ENCODE results near the gene DLGAP1. TPM values are rescaled to one million over a fixed set of nuclear protein-coding genes. Genes with fewer than 3 reads are reported as not detected.

The DLGAP1 gene
- total and polyA plus RNA-seq, 2 of the 8 experiments (the other 6 are each of a cell fraction or from before 2014, with no cell fraction given), result 11.8 to 16.9 TPM

DNA sequence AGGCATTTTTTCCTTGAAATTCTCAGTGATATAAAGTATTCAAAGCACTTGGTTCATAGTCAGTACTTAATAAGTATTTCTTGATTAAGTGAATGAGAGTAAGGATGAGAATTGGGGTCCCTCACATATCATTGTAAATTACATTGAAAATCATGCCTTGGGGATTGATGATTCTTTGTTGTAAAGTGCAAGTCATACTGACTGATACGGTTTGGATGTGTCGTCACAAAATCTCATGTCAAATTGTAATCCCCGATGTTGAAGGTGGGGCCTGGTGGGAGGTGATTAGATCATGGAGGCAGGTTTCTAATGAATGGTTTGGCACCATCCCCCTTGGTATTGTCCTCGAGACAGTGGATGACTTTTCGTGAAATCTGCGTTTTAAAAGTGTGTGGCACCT lies 385.9 kb downstream of the DLGAP1 start (continued):
- TF ChIP-seq, protein P1, sequence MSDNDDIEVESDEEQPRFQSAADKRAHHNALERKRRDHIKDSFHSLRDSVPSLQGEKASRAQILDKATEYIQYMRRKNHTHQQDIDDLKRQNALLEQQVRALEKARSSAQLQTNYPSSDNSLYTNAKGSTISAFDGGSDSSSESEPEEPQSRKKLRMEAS (IDR thresholded peaks at IDR 0.05), result no peak
- TF ChIP-seq TBP (IDR thresholded peaks at IDR 0.05; ENCODE audit: low read depth, low read length) (no peak), SUZ12 (IDR thresholded peaks at IDR 0.05; ENCODE audit: low read length) (no peak)
